ENCODE measurements around the gene MAP3K20. TPM values are rescaled to one million over a fixed set of nuclear protein-coding genes. Genes with fewer than 3 reads are reported as not detected.

MAP3K20 gene
- total and polyA plus RNA-seq, 2 of the 8 experiments (the other 6 are each of a cell fraction or from before 2014, with no cell fraction given), result 3.1 to 11.1 TPM

GRCh38 chr2:173214213-173214612, 138.6 kb downstream of the MAP3K20 start:
- FAIRE-seq (no peak), DNase-seq (ENCODE audit: low read depth in 1 of 2, low spot score in 2 of 2) (no peak)
- Histone ChIP-seq H2AFZ (ENCODE audit: low read length) (no peak overlapping the region), H3K79me1 (ENCODE audit: low read depth, low read length) (no peaks in the 10 kb centered on the region), H3K18ac (ENCODE audit: extremely low read depth, low read length) (no peak overlapping the region), H2BK15ac (ENCODE audit: low read length) (no peak overlapping the region), H2BK12ac (ENCODE audit: low read depth, low read length) (no peak overlapping the region), H4K91ac (replicated peaks; ENCODE audit: insufficient read length, low read length) (no peak overlapping the region), H2AK5ac (ENCODE audit: low read depth, low read length) (no peak overlapping the region), H4K20me1 (replicated peaks in 1 of 2; ENCODE audit: control insufficient read depth in 1 of 2, insufficient read depth in 2 of 2, low read length in 2 of 2) (no peaks in the 10 kb centered on the region), H3K27me3 (replicated peaks in 1 of 4; ENCODE audit: control insufficient read depth in 3 of 4, extremely low read depth in 1 of 4, insufficient read depth in 3 of 4, low read length in 3 of 4) (no peaks in the 10 kb centered on the region), H3K4ac (replicated peaks; ENCODE audit: insufficient read length, low read depth, low read length) (no peak overlapping the region), H4K5ac (ENCODE audit: insufficient read length, low read depth, low read length) (no peak overlapping the region), H3K23me2 (ENCODE audit: low read depth, low read length) (no peaks in the 10 kb centered on the region), H3K9me3 (ENCODE audit: insufficient read depth in 2 of 2, low read depth in 1 of 2, low read length in 1 of 2) (no peaks in the 10 kb centered on the region), H2BK5ac (ENCODE audit: low read depth, low read length) (no peak overlapping the region), H3K56ac (replicated peaks; ENCODE audit: insufficient read length, low read depth, low read length) (no peak overlapping the region), H3K14ac (ENCODE audit: insufficient read length) (no peak overlapping the region), H3K27ac (ENCODE audit: low read depth, low read length) (no peak overlapping the region), H3K4me3 (ENCODE audit: extremely low read depth in 1 of 4, insufficient read depth in 2 of 4, low read depth in 3 of 4, low read length in 4 of 4) (no peak overlapping the region), H3K4me1 (replicated peaks in 1 of 4; ENCODE audit: control insufficient read depth in 3 of 4, insufficient read depth in 4 of 4, low read length in 3 of 4) (peaks cover 0 to 7% (median 2%) of the 10 kb centered on the region in 4 experiments; a peak in 5 of 7 replicates), H3K79me2 (ENCODE audit: control insufficient read depth in 1 of 2, insufficient read depth in 2 of 2, low read length in 2 of 2) (no peaks in the 10 kb centered on the region), H2BK120ac (replicated peaks; ENCODE audit: low read depth, low read length) (no peak overlapping the region), H3K36me3 (ENCODE audit: control insufficient read depth in 2 of 4, insufficient read depth in 4 of 4, low read length in 3 of 4) (no peaks in the 10 kb centered on the region), H2BK20ac (ENCODE audit: low read length) (no peak overlapping the region), H3K9ac (replicated peaks in 1 of 4; ENCODE audit: extremely low read depth in 1 of 4, low read depth in 3 of 4, low read length in 3 of 4) (no peak overlapping the region), H3K23ac (ENCODE audit: insufficient read length) (no peak overlapping the region), H3K4me2 (ENCODE audit: insufficient read depth in 1 of 2, low read depth in 2 of 2, low read length in 2 of 2) (no peak overlapping the region), H4K8ac (ENCODE audit: extremely low read depth, insufficient read depth, low read length) (no peak overlapping the region)
- ChIA-PET CTCF (ENCODE audit: partially characterized antibody) (interaction anchor here (0.9 to 14.7 kb wide), 5 partner anchors 17 to 186 kb away, joined by 3 to 227 read pairs (median 4); no protein-coding TSS in a partner anchor), POLR2A (ENCODE audit: partially characterized antibody) (interaction anchor here (0.9 kb wide), 1 partner anchor 18 kb away, joined by 3 read pairs; no protein-coding TSS in a partner anchor)
- 90% methylated on average over 5 of the region's 5 CpGs; no CpG with 5 or more reads in 1 of the 2 experiments for WGBS, 2 experiments (ENCODE audit: extremely low coverage in 1 of 2, insufficient coverage in 1 of 2, insufficient read length in 1 of 2, insufficient replicate concordance in 2 of 2, low coverage in 1 of 2, low lambda C conversion rate in 2 of 2, missing lambda C conversion rate in 1 of 2)
- TF ChIP-seq CHD1 (IDR thresholded peaks at IDR 0.05; ENCODE audit: low read depth, low read length) (no peak), SIX5 (IDR thresholded peaks at IDR 0.05; ENCODE audit: low read depth, low read length) (no peak), CBX8 (IDR thresholded peaks at IDR 0.05; ENCODE audit: borderline replicate concordance, low read depth, low read length) (no peak), TAF1 (IDR thresholded peaks at IDR 0.05; ENCODE audit: low read depth, low read length) (no peak), ATF3 (IDR thresholded peaks at IDR 0.05; ENCODE audit: insufficient read depth, low read depth, low read length) (no peak)

Measured in H1 (cell line).